Measurements from ENCODE around the gene RPL13A.

DNA sequence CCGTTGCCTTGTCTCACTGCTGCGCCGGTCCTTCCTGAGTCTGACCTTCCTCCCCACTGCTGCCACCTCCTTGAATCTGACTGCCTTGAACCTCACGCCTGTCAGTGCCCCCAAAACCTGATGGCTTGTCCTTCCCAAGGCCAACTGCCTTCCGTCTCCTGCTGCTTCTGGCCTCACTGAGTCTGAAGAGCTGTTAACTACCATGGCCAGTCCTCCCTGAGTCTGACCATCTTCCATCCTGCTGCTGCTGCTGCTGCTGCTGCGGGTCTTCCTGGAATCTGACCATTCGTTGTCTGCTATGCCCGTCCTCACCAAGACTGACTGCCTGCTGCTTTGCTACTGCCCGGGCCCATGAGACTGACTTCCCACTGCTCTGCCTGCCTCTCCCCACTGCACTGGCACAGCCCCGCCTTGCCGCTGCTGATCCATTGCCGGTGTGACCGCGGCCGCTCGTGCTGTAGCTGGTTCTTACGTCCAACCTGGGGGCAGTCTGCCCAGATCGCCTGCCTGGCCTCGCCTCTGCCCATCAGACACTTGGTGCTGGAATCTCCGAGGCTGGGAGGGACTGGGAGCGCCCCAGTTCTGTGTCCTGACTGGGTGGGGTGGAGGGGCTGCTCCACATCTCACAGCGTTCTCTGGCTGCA, 37.5 kb downstream of the RPL13A start:
- TF ChIP-seq, protein P1, sequence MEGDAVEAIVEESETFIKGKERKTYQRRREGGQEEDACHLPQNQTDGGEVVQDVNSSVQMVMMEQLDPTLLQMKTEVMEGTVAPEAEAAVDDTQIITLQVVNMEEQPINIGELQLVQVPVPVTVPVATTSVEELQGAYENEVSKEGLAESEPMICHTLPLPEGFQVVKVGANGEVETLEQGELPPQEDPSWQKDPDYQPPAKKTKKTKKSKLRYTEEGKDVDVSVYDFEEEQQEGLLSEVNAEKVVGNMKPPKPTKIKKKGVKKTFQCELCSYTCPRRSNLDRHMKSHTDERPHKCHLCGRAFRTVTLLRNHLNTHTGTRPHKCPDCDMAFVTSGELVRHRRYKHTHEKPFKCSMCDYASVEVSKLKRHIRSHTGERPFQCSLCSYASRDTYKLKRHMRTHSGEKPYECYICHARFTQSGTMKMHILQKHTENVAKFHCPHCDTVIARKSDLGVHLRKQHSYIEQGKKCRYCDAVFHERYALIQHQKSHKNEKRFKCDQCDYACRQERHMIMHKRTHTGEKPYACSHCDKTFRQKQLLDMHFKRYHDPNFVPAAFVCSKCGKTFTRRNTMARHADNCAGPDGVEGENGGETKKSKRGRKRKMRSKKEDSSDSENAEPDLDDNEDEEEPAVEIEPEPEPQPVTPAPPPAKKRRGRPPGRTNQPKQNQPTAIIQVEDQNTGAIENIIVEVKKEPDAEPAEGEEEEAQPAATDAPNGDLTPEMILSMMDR (conservative IDR thresholded peaks at IDR 0.05 in 1 of 2, IDR thresholded peaks at IDR 0.05 in 1 of 2; ENCODE audit: extremely low read depth in 1 of 2, insufficient read depth in 1 of 2, low read depth in 1 of 2, low read length in 2 of 2) = no peak
- TF ChIP-seq EZH2 (IDR thresholded peaks at IDR 0.05; ENCODE audit: borderline replicate concordance, low read length) = no peak

All from mammary epithelial cell (primary cell).